NCI-H524 (cell line): ENCODE data around the gene CHRNB2.
A peak's percentile ranks its signal among the peaks of the same experiment; 100 is the strongest.

Source experiments
- DNase-seq, 2 experiments: peaks; one replicate each; lab custom pipeline; 2025; lab: John Stamatoyannopoulos, UW

Gene CHRNB2

GRCh38 chr1:154581766-154582165 is 14.2 kb downstream of the CHRNB2 start:
- no peak for DNase-seq

GRCh38 chr1:154582885-154583284 is 15.3 kb downstream of the CHRNB2 start:
- no peak for DNase-seq

GRCh38 chr1:154583773-154584172 is 16.2 kb downstream of the CHRNB2 start:
- peak in 1 of 2 experiments; percentile 26 for DNase-seq

GRCh38 chr1:154584267-154584994 is 16.9 kb downstream of the CHRNB2 start:
- DNase-seq, result no peak

- DNase-seq, result no peak
These were observed 18.7 kb downstream of the CHRNB2 start for GRCh38 chr1:154586231-154586630.

- DNase-seq, result no peak
These were observed 19.1 kb downstream of the CHRNB2 start for GRCh38 chr1:154586641-154587040.

GRCh38 chr1:154589780-154590179 is 22.2 kb downstream of the CHRNB2 start:
- DNase-seq, result no peak

- no peak for DNase-seq
These were observed 23.2 kb downstream of the CHRNB2 start for GRCh38 chr1:154590756-154591155.

GRCh38 chr1:154591206-154591605 is 23.6 kb downstream of the CHRNB2 start:
- DNase-seq, result no peak

- DNase-seq, result peak; percentile 52 to 77
These were observed 25.8 kb downstream of the CHRNB2 start for GRCh38 chr1:154593390-154593789.

GRCh38 chr1:154594811-154595210 is 27.2 kb downstream of the CHRNB2 start:
- DNase-seq, result no peak

- DNase-seq, result no peak
These were observed 28.0 kb downstream of the CHRNB2 start for GRCh38 chr1:154595621-154596020.

- DNase-seq, result no peak
These were observed 31.5 kb downstream of the CHRNB2 start for GRCh38 chr1:154598871-154599635.

GRCh38 chr1:154599658-154600057 is 32.1 kb downstream of the CHRNB2 start:
- peak; percentile 77 to 96 for DNase-seq

GRCh38 chr1:154603317-154603716 is 35.7 kb downstream of the CHRNB2 start:
- DNase-seq, result no peak

- no peak for DNase-seq
These were observed 38.0 kb downstream of the CHRNB2 start for GRCh38 chr1:154605534-154605933.

- no peak for DNase-seq
These were observed 39.6 kb downstream of the CHRNB2 start for GRCh38 chr1:154607106-154607608.

- peak; percentile 14 to 54 for DNase-seq
These were observed 40.2 kb downstream of the CHRNB2 start, which contains the start of gene ADAR for GRCh38 chr1:154607609-154608396. TSS of gene ADAR (minus strand) at chr1:154608186. CDS start at chr1:154608006, 180 bp downstream.

GRCh38 chr1:154608397-154609270 is 41.1 kb downstream of the CHRNB2 start:
- DNase-seq, result peak in 1 of 2 experiments; percentile 45

- DNase-seq, result no peak
These were observed 42.1 kb downstream of the CHRNB2 start for GRCh38 chr1:154609398-154610380.
